Lower leg skin (tissue), 4 donors: ENCODE data around the gene FUT6. TPM values are rescaled to one million over a fixed set of nuclear protein-coding genes. Genes with fewer than 3 reads are reported as not detected.
"Not testable (repeated sequence)": the region's sequence is repeated elsewhere in the genome, so short reads cannot be mapped to it uniquely, and the experiment has no call there.

Source experiments
- DNase-seq, 2 donors: peaks; one replicate each; pipeline ENCODE4 v3.0.0-alpha.2; 2019; ENCODE audit warnings: low spot score in 2 of 2
- H3K4me3 ChIP-seq: fragments of 200-600 bp; sonication (generic); 2 replicates; pipeline ENCODE4 v1.5.1; 2017; ENCODE audit warnings: mild to moderate bottlenecking, low read depth; ENCODE audit not compliant: poor library complexity, severe bottlenecking
- CTCF ChIP-seq, 3 donors: fragments of 450-650 bp; IDR thresholded peaks; one replicate each; pipeline ENCODE4 v1.5.1; 2016; ENCODE audit warnings: antibody characterized with exemption in 3 of 3, mild to moderate bottlenecking in 3 of 3, moderate library complexity in 2 of 3
- POLR2A ChIP-seq, 2 donors: fragments of 450-650 bp; IDR thresholded peaks; one replicate each; pipeline ENCODE4 v1.6.1; 2016 to 2017; ENCODE audit warnings: antibody characterized with exemption in 2 of 2, mild to moderate bottlenecking in 1 of 2, moderate library complexity in 1 of 2
- WGBS, 2 donors: methylation state at CpG; one replicate each; pipeline ENCODE4 v1.1.5; 2018; 5-methylcytosine and 5-hydroxymethylcytosine counted together
- intact Hi-C: fragments of 100-400 bp; cut with DNase I; formaldehyde crosslinking; loops from one replicate; pipeline ENCODE4 v1.15.0; 2023; ENCODE audit warnings: low total_unique reads
- total RNA-seq, 4 donors: library from RNA; depleted of rRNA; stranded (reverse); fragments of >200 nt; gene quantifications; one replicate each; pipeline ENCODE4 v1.1.0, GENCODE V29; 2016

FUT6 gene
- total RNA-seq, 4 donors from 2014 or later = 0.23 to 0.29 TPM; not detected in 2

DNA sequence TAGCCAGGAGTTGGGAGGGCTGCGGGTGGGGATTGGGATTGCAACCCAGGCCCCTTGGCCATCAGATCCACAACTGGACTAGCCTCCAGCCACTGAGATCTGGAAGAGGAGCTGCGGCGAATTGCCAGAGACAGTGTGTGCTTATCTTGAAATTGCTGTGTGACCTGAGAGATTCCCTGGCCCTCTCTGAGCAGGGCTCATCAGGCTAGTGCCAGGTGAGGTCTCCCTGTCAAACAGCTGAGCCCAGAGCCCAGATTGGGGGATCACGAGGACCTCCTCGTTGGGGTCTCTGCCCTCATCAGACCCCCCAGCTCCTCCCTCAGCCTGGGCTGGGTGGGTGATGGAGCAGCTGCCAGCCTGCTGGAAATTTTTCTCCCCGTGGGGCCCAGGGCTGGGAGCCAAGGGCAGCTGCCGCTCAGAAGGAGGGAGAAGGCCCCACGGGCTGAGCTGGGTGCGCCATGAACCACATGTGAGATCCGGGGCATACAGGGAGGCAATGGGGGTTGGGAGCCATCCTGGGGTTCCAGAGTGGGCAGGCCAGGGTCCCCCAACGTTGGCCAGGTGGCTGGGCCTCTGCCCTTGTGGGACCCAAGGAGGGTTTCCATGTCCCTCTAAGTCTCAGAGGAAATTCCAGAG is 23.6 kb upstream of the FUT6 start:
- no peak overlapping the region for H3K4me3 ChIP-seq
- TF ChIP-seq CTCF (IDR thresholded peaks at IDR 0.05) = no peak
- TF ChIP-seq POLR2A (IDR thresholded peaks at IDR 0.05) = no peak
- WGBS, 2 donors = 65 to 66% methylated on average over 10 to 11 of the region's 11 CpGs
- intact Hi-C loops = no loop called here
- no peak for DNase-seq

- no peak for TF ChIP-seq POLR2A (IDR thresholded peaks at IDR 0.05)
- TF ChIP-seq CTCF (IDR thresholded peaks at IDR 0.05) = no peak
- intact Hi-C loops = no loop called here
- DNase-seq = no peak
- no peak overlapping the region for H3K4me3 ChIP-seq
- 80 to 91% methylated on average over 18 of the region's 18 CpGs for WGBS, 2 donors
These were observed 17.9 kb upstream of the FUT6 start for GRCh38 chr19:5857203-5858081.

DNA sequence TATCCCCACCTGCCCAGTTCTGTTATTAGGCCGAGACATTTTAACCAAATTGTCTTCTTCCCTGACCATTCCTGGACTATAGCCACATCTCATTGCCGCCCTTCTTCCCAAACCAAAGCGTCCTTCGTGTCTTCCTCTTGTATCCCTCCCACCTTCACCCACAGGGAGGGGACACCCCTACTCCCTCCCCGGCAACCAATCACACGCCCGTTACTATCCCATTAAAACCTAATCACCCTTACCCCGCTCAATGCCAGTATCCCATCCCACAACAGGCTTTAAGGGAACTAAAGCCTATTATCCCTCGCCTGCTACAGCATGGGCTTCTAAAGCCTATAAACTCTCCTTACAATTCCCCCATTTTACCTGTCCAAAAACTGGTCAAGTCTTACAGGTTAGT is 15.6 kb upstream of the FUT6 start:
- DNase-seq, H3K4me3 ChIP-seq, intact Hi-C loops: not testable (repeated sequence)
- WGBS, 2 donors = 78 to 82% methylated on average over 9 of the region's 9 CpGs

- DNase-seq, H3K4me3 ChIP-seq, intact Hi-C loops: not testable (repeated sequence)
- WGBS, 2 donors = 55 to 64% methylated on average over 10 of the region's 10 CpGs
These were observed 14.6 kb upstream of the FUT6 start for GRCh38 chr19:5854121-5854520.

DNA sequence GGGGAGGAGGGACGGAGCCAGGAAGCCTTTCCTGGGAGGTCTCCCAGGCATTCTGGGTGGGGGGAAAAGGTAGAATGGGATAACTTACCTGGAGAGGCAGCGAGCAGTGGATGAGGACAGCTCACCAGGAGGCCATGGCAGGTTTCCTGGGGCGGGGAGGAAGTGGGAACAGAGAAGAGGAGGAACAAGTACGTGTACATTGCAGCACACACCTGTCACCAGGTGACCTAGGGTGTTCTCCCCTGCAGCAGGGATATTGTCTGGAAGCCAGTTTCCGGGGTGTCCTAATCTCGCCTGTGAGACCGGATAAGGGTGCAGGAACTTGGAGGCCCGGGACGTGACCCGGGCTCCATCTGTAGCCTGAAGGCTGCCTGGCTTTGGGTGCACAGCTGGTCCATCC is 11.8 kb upstream of the FUT6 start, which contains the start of gene FUT3:
Gene FUT3 (minus strand): TSS at position 148 of the 400 bp plus-strand sequence.
- no peak for TF ChIP-seq POLR2A (IDR thresholded peaks at IDR 0.05)
- TF ChIP-seq CTCF (IDR thresholded peaks at IDR 0.05) = no peak
- 55 to 72% methylated on average over 10 of the region's 10 CpGs for WGBS, 2 donors
- no peak for DNase-seq
- intact Hi-C loops = no loop called here
- no peak within 1 kb of the TSS for H3K4me3 ChIP-seq

GRCh38 chr19:5850743-5851293 is 11.3 kb upstream of the FUT6 start:
- intact Hi-C loops = no loop called here
- 9 to 18% methylated on average over 5 of the region's 5 CpGs for WGBS, 2 donors
- DNase-seq = no peak
- TF ChIP-seq CTCF (IDR thresholded peaks at IDR 0.05) = no peak
- no peak for TF ChIP-seq POLR2A (IDR thresholded peaks at IDR 0.05)
- no peak overlapping the region for H3K4me3 ChIP-seq
